ENCODE measurements around the gene TEX53.
A peak's percentile ranks its signal among the peaks of the same experiment; 100 is the strongest.

The TEX53 gene

GRCh38 chr9:114657705-114658104, at the start of gene TEX53:
Gene TEX53, minus strand, starts transcription at chr9:114657805. Its CDS starts 31 bp downstream, at chr9:114657774.
- DNase-seq = no peak

- DNase-seq = no peak
Measured at GRCh38 chr9:114706711-114707110, 49.1 kb upstream of the TEX53 start.

GRCh38 chr9:114701988-114702387, 44.4 kb upstream of the TEX53 start:
- DNase-seq = no peak

GRCh38 chr9:114697951-114698351, 40.3 kb upstream of the TEX53 start:
- no peak for DNase-seq

- peak; percentile 55 for DNase-seq
Measured at GRCh38 chr9:114696814-114697544, 39.4 kb upstream of the TEX53 start.

- no peak for DNase-seq
Measured at GRCh38 chr9:114695948-114696347, 38.3 kb upstream of the TEX53 start.

GRCh38 chr9:114694719-114695269, 37.2 kb upstream of the TEX53 start:
- DNase-seq = no peak

- DNase-seq = no peak
Measured at GRCh38 chr9:114694146-114694545, 36.5 kb upstream of the TEX53 start.

- no peak for DNase-seq
Measured at GRCh38 chr9:114693248-114693855, 35.7 kb upstream of the TEX53 start.

- peak; percentile 14 for DNase-seq
Measured at GRCh38 chr9:114691956-114692295, 34.3 kb upstream of the TEX53 start.

GRCh38 chr9:114691046-114691955, 33.7 kb upstream of the TEX53 start:
- DNase-seq = peak; percentile 61

GRCh38 chr9:114690308-114690707, 32.7 kb upstream of the TEX53 start:
- no peak for DNase-seq

GRCh38 chr9:114689813-114690212, 32.2 kb upstream of the TEX53 start:
- no peak for DNase-seq

GRCh38 chr9:114688909-114689610, 31.5 kb upstream of the TEX53 start:
- no peak for DNase-seq

GRCh38 chr9:114688379-114688778, 30.8 kb upstream of the TEX53 start:
- no peak for DNase-seq

- DNase-seq = no peak
Measured at GRCh38 chr9:114687034-114687433, 29.4 kb upstream of the TEX53 start.

GRCh38 chr9:114685951-114686350, 28.3 kb upstream of the TEX53 start:
- no peak for DNase-seq

GRCh38 chr9:114684036-114684435, 26.4 kb upstream of the TEX53 start:
- peak; percentile 39 for DNase-seq

GRCh38 chr9:114682846-114683245, 25.2 kb upstream of the TEX53 start:
- DNase-seq = no peak

- peak; percentile 70 for DNase-seq
Measured at GRCh38 chr9:114681594-114682332, 24.2 kb upstream of the TEX53 start, which contains the start of gene TEX48. Gene TEX48, minus strand, starts transcription at chr9:114682192. Its CDS starts 10,469 bp downstream, at chr9:114671723.

GRCh38 chr9:114680259-114681001, 22.8 kb upstream of the TEX53 start:
- no peak for DNase-seq
